Central memory CD8-positive, alpha-beta T cell (primary cell): ENCODE data around the gene CNTNAP2.
"Not testable (repeated sequence)": the region's sequence is repeated elsewhere in the genome, so short reads cannot be mapped to it uniquely, and the experiment has no call there.

ENCODE experiments used
- ATAC-seq: fragments of 150-1000 bp; cut with Tn5 transposase; replicated peaks from 2 replicates; pipeline ENCODE4 v1.10.0; 2022; ENCODE audit warnings: mild to moderate bottlenecking, moderate FRiP score, moderate number of reproducible peaks; ENCODE audit not compliant: poor library complexity, severe bottlenecking; ENCODE audit errors: extremely low read depth
- DNase-seq, 2 donors: peaks; one replicate each; pipeline ENCODE4 v3.0.0; 2021; ENCODE audit warnings: low spot score in 2 of 2
- H3K27ac Mint-ChIP-seq: one replicate; pipeline ENCODE4 v1.8.0; 2022; ENCODE audit warnings: low read depth, mild to moderate bottlenecking, moderate library complexity, mixed read lengths
- H3K27me3 Mint-ChIP-seq: one replicate; pipeline ENCODE4 v1.8.0; 2022; ENCODE audit warnings: mixed read lengths
- H3K36me3 Mint-ChIP-seq: one replicate; pipeline ENCODE4 v1.8.0; 2022; ENCODE audit warnings: mild to moderate bottlenecking, moderate library complexity, mixed read lengths; ENCODE audit not compliant: insufficient read depth
- H3K4me1 Mint-ChIP-seq: one replicate; pipeline ENCODE4 v1.8.0; 2022; ENCODE audit warnings: mixed read lengths
- H3K4me3 Mint-ChIP-seq: one replicate; pipeline ENCODE4 v1.8.0; 2022; ENCODE audit warnings: mild to moderate bottlenecking, moderate library complexity, mixed read lengths
- H3K9me3 Mint-ChIP-seq: one replicate; pipeline ENCODE4 v1.8.0; 2022; ENCODE audit warnings: mixed read lengths

The CNTNAP2 gene

DNA sequence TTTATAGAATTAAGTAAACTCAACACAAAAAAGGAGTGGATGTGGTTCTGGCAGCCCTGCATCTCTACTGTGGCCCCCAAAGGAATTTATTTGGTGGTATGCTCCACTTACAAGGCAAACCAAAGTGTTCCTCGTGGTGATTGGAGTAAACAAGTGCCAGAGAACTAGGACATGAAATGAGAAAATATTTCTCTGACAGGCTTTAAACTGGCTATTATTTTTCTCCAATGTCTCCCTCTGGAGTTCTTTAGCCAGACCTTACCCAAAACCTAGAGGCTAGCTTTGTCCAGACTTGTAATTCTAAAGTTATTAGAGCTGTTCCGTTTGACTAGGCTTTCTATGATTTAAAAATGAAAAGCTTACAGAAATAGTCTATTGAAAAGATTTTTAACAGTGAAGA lies 990.1 kb downstream of the CNTNAP2 start:
- no peak overlapping the region for H3K27ac Mint-ChIP-seq
- no peak for DNase-seq
- no peaks in the 10 kb centered on the region for H3K36me3 Mint-ChIP-seq
- no peaks in the 10 kb centered on the region for H3K4me1 Mint-ChIP-seq
- no peaks in the 10 kb centered on the region for H3K27me3 Mint-ChIP-seq
- no peak for ATAC-seq
- peaks cover 26% of the 10 kb centered on the region for H3K9me3 Mint-ChIP-seq
- H3K4me3 Mint-ChIP-seq: no peak overlapping the region

- not testable (repeated sequence) for H3K27ac Mint-ChIP-seq, H3K4me3 Mint-ChIP-seq, DNase-seq, H3K27me3 Mint-ChIP-seq, ATAC-seq, H3K36me3 Mint-ChIP-seq, H3K4me1 Mint-ChIP-seq
- peaks cover 47% of the 10 kb centered on the region for H3K9me3 Mint-ChIP-seq
Measured at GRCh38 chr7:147114525-147114924, 997.9 kb downstream of the CNTNAP2 start.

DNA sequence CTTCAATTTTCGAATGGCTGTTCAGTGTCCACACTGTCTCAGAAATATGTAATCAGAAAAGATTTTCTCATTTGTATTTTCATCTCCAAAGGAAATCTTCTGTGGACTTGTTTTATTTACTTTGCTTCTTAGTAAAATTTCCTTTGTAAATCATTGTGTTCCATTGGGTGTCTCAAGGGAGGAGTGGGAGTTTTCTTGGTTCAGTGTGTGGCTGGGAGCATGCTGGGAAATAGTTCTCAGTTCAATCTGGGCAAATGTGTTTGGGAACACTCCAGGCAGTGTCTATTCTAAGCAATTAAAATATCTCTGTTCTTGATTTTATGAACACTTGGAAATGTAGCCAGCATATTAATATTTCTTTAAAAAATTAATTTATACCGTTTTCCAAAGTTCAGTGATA lies 1019.8 kb downstream of the CNTNAP2 start:
- Mint-ChIP-seq H3K27me3 (no peaks in the 10 kb centered on the region), H3K36me3 (no peaks in the 10 kb centered on the region), H3K27ac (no peak overlapping the region), H3K9me3 (peaks cover 6% of the 10 kb centered on the region), H3K4me1 (no peaks in the 10 kb centered on the region), H3K4me3 (no peak overlapping the region)
- ATAC-seq: no peak
- no peak for DNase-seq

GRCh38 chr7:147145194-147145593 lies 1028.6 kb downstream of the CNTNAP2 start:
- no peak for ATAC-seq
- Mint-ChIP-seq H3K9me3 (peaks cover 20% of the 10 kb centered on the region), H3K27ac (no peak overlapping the region), H3K4me1 (no peaks in the 10 kb centered on the region), H3K27me3 (no peaks in the 10 kb centered on the region), H3K4me3 (no peak overlapping the region), H3K36me3 (no peaks in the 10 kb centered on the region)
- DNase-seq: no peak

DNA sequence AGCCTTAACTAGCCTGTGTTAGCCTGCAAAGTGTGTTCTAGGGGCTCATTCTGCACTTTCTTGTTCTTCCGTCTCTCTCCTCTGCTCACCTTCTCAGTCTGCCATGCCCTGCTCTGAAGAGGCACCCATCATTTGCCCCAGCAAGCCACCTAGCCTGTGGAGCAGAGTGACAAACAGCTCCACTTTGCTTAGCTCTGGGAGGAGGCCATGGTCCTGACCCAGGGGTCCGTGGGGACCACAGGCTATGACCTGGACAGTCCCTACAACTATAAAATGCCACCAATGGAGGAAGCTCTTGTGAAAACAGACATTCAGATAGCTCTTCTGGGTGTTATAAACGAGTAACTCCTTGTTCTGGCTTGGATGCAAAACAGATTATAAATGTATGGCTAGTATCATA lies 1029.6 kb downstream of the CNTNAP2 start:
- peaks cover 17% of the 10 kb centered on the region for H3K9me3 Mint-ChIP-seq
- no peaks in the 10 kb centered on the region for H3K36me3 Mint-ChIP-seq
- H3K4me3 Mint-ChIP-seq: no peak overlapping the region
- no peak for DNase-seq
- no peaks in the 10 kb centered on the region for H3K27me3 Mint-ChIP-seq
- no peak overlapping the region for H3K27ac Mint-ChIP-seq
- ATAC-seq: no peak
- no peaks in the 10 kb centered on the region for H3K4me1 Mint-ChIP-seq

- Mint-ChIP-seq H3K4me1 (no peaks in the 10 kb centered on the region), H3K27ac (no peak overlapping the region), H3K36me3 (no peaks in the 10 kb centered on the region), H3K4me3 (no peak overlapping the region), H3K9me3 (peaks cover 37% of the 10 kb centered on the region), H3K27me3 (no peaks in the 10 kb centered on the region)
- ATAC-seq (no peak), DNase-seq (no peak)
Measured at GRCh38 chr7:147151661-147152060, 1035.1 kb downstream of the CNTNAP2 start.

DNA sequence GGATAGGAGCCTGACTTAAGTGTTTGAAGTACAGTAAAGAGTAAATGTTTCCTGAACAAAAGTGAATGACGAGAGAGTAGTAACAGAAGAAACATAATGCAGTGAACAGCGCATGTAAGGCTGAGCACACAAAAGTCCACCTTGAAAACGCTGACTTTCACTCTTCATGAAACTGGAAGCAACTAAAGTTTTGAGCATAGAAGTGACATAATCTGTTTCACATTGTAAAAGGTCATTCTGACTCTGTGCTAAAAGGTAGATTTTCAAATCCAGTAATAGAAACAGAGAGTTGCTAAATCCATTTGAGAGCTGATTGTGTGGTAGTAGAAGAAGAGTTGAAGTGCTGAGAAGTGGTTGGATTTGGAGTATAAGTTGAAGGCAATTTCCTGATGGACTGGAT lies 1037.0 kb downstream of the CNTNAP2 start:
- no peak overlapping the region for H3K27ac Mint-ChIP-seq
- DNase-seq (no peak), ATAC-seq (no peak)
- H3K36me3 Mint-ChIP-seq: no peaks in the 10 kb centered on the region
- H3K27me3 Mint-ChIP-seq: no peaks in the 10 kb centered on the region
- peaks cover 42% of the 10 kb centered on the region for H3K9me3 Mint-ChIP-seq
- H3K4me1 Mint-ChIP-seq: no peaks in the 10 kb centered on the region
- no peak overlapping the region for H3K4me3 Mint-ChIP-seq

DNA sequence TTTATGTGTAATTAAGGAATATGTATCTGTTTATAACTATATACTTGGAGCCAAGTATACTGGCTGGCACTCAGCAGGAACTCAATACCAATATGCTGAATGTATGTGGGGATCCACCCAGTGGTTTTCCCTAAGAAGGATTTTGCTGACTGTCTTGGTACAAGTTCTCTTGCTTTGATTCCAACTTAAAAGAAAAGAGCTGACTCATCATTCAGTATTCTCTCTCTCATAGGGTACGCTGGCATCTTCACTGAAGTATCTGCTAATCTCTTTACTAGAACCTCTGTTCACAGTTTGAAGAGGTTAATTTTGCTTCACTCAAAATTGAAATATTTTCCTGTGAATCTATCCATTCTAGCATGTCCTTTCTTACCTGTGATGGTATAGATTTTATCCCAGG lies 1044.8 kb downstream of the CNTNAP2 start:
- ATAC-seq: no peak

GRCh38 chr7:147170341-147171012 lies 1053.9 kb downstream of the CNTNAP2 start:
- Mint-ChIP-seq H3K27ac (no peak overlapping the region), H3K36me3 (no peaks in the 10 kb centered on the region), H3K4me3 (no peak overlapping the region), H3K27me3 (no peaks in the 10 kb centered on the region), H3K9me3 (peaks cover 13% of the 10 kb centered on the region), H3K4me1 (no peaks in the 10 kb centered on the region)
- ATAC-seq (no peak), DNase-seq (no peak)

More for the DNA sequence above, 1044.8 kb downstream of the CNTNAP2 start:
- DNase-seq: no peak
- H3K27me3 Mint-ChIP-seq: no peaks in the 10 kb centered on the region
- no peak overlapping the region for H3K4me3 Mint-ChIP-seq
- peaks cover 20% of the 10 kb centered on the region for H3K9me3 Mint-ChIP-seq
- no peak overlapping the region for H3K27ac Mint-ChIP-seq
- H3K4me1 Mint-ChIP-seq: no peaks in the 10 kb centered on the region
- no peaks in the 10 kb centered on the region for H3K36me3 Mint-ChIP-seq

DNA sequence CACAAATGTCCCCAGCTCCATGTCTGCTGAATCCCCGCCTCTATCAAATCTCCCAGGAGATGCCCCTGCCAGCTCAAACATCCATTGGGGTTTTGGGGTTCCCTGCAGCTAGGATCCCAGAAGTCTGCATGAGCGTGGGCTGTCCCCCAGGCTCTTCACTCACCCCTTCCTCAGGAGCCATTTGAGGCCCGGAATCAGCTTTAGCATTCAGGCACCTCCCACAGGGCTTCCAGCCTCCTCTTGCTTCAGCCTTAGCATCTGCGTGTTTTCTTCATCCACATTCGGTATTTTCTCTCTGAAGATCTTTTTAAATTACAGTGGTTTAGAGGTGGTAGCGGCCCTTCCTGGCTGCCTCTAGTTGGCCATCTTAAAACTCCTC lies 1054.4 kb downstream of the CNTNAP2 start:
- Mint-ChIP-seq H3K4me1 (no peaks in the 10 kb centered on the region), H3K27ac (no peak overlapping the region), H3K4me3 (no peak overlapping the region), H3K36me3 (no peaks in the 10 kb centered on the region), H3K27me3 (no peaks in the 10 kb centered on the region), H3K9me3 (peaks cover 10% of the 10 kb centered on the region)
- ATAC-seq: no peak
- no peak for DNase-seq

- Mint-ChIP-seq H3K27me3 (no peaks in the 10 kb centered on the region), H3K9me3 (peaks cover 13% of the 10 kb centered on the region), H3K36me3 (no peaks in the 10 kb centered on the region), H3K27ac (no peak overlapping the region), H3K4me1 (no peaks in the 10 kb centered on the region), H3K4me3 (no peak overlapping the region)
- ATAC-seq (no peak), DNase-seq (no peak)
Measured at GRCh38 chr7:147173883-147174282, 1057.3 kb downstream of the CNTNAP2 start.

- Mint-ChIP-seq H3K27me3 (no peaks in the 10 kb centered on the region), H3K36me3 (no peaks in the 10 kb centered on the region), H3K27ac (no peak overlapping the region), H3K4me3 (no peak overlapping the region), H3K4me1 (no peaks in the 10 kb centered on the region), H3K9me3 (peaks cover 22% of the 10 kb centered on the region)
- DNase-seq (no peak), ATAC-seq (no peak)
Measured at GRCh38 chr7:147182874-147183273, 1066.3 kb downstream of the CNTNAP2 start.

GRCh38 chr7:147183276-147183675 lies 1066.7 kb downstream of the CNTNAP2 start:
- Mint-ChIP-seq H3K36me3 (no peaks in the 10 kb centered on the region), H3K9me3 (peaks cover 26% of the 10 kb centered on the region), H3K4me1 (no peaks in the 10 kb centered on the region), H3K27ac (no peak overlapping the region), H3K4me3 (no peak overlapping the region), H3K27me3 (no peaks in the 10 kb centered on the region)
- no peak for DNase-seq
- no peak for ATAC-seq
